Activated CD4-positive, alpha-beta memory T cell treated with anti-CD3 and anti-CD28 coated beads for 36 hours (primary cell): ENCODE data around the gene OR2V1. TPM values are rescaled to one million over a fixed set of nuclear protein-coding genes. Genes with fewer than 3 reads are reported as not detected.
"Not testable (repeated sequence)": the region's sequence is repeated elsewhere in the genome, so short reads cannot be mapped to it uniquely, and the experiment has no call there.

Experiments
- CTCF ChIA-PET: fragments of 350-600 bp; sonication (Branson Sonifier 250); formaldehyde crosslinking; loops from one replicate; lab custom pipeline; 2021; ENCODE audit warnings: antibody characterized with exemption, inconsistent platforms; lab: Charles Lee
- POLR2A ChIA-PET: fragments of 350-600 bp; sonication (Branson Sonifier 250); formaldehyde crosslinking; loops from one replicate; lab custom pipeline; 2021; ENCODE audit warnings: antibody characterized with exemption; lab: Charles Lee
- DNase-seq: peaks from one replicate; pipeline ENCODE4 v3.0.0-alpha.2; 2020
- H3K27ac Mint-ChIP-seq: one replicate; pipeline ENCODE4 v1.8.0; 2021; ENCODE audit warnings: mixed read lengths
- H3K27me3 Mint-ChIP-seq: one replicate; pipeline ENCODE4 v1.8.0; 2021; ENCODE audit warnings: mixed read lengths
- H3K36me3 Mint-ChIP-seq: one replicate; pipeline ENCODE4 v1.8.0; 2021; ENCODE audit warnings: mixed read lengths
- H3K4me1 Mint-ChIP-seq: one replicate; pipeline ENCODE4 v1.8.0; 2021; ENCODE audit warnings: low read depth, mixed read lengths
- H3K4me3 Mint-ChIP-seq: one replicate; pipeline ENCODE4 v1.8.0; 2021; ENCODE audit warnings: mild to moderate bottlenecking, mixed read lengths
- H3K9me3 Mint-ChIP-seq: one replicate; pipeline ENCODE4 v1.8.0; 2021; ENCODE audit warnings: mixed read lengths
- intact Hi-C: fragments of 100-400 bp; cut with micrococcal nuclease; formaldehyde crosslinking; loops from one replicate; pipeline ENCODE4 v1.15.1; 2023
- total RNA-seq, 2 experiments: library from RNA; stranded (reverse); gene quantifications; one replicate each; pipeline ENCODE4 v1.2.3, GENCODE V29; 2021

OR2V1 gene
- total RNA-seq, 2 experiments from 2014 or later, result not detected

GRCh38 chr5:181167814-181168488 is 37.0 kb upstream of the OR2V1 start:
- ChIA-PET POLR2A (no interaction called here), CTCF (interaction anchor here (0.8 to 1.8 kb wide), 4 partner anchors 11 to 39 kb away, joined by 3 to 9 read pairs (median 3); no protein-coding TSS in a partner anchor)
- Mint-ChIP-seq H3K36me3 (peaks cover 2% of the 10 kb centered on the region), H3K4me3 (no peak overlapping the region), H3K9me3 (no peaks in the 10 kb centered on the region), H3K4me1 (peaks cover 57% of the 10 kb centered on the region), H3K27ac (no peak overlapping the region), H3K27me3 (peaks cover 71% of the 10 kb centered on the region)
- peak; percentile 54 for DNase-seq
- intact Hi-C loops, result loop anchor here (2.0 kb wide), 1 partner anchor 15 kb away; no protein-coding TSS in a partner anchor

- peaks cover 2% of the 10 kb centered on the region for H3K36me3 Mint-ChIP-seq
- DNase-seq, result no peak
- H3K4me3 Mint-ChIP-seq, result no peak overlapping the region
- ChIA-PET CTCF (interaction anchor here (1.5 to 1.8 kb wide), 2 partner anchors 22 to 40 kb away, joined by 3 to 9 read pairs; no protein-coding TSS in a partner anchor), POLR2A (no interaction called here)
- peaks cover 53% of the 10 kb centered on the region for H3K4me1 Mint-ChIP-seq
- peaks cover 69% of the 10 kb centered on the region for H3K27me3 Mint-ChIP-seq
- intact Hi-C loops, result no loop called here
- peak overlapping the region; percentile 3 for H3K27ac Mint-ChIP-seq
- H3K9me3 Mint-ChIP-seq, result no peaks in the 10 kb centered on the region
Measured at GRCh38 chr5:181166812-181167733, 36.1 kb upstream of the OR2V1 start.

- peaks cover 48% of the 10 kb centered on the region for H3K27me3 Mint-ChIP-seq
- no peaks in the 10 kb centered on the region for H3K9me3 Mint-ChIP-seq
- H3K4me1 Mint-ChIP-seq, result peaks cover 58% of the 10 kb centered on the region
- peak overlapping the region; percentile 44 for H3K27ac Mint-ChIP-seq
- intact Hi-C loops, result no loop called here
- H3K4me3 Mint-ChIP-seq, result peak overlapping the region; percentile 55
- no peak for DNase-seq
- ChIA-PET POLR2A (no interaction called here), CTCF (no interaction called here)
- H3K36me3 Mint-ChIP-seq, result peaks cover 2% of the 10 kb centered on the region
Measured at GRCh38 chr5:181164076-181164952, 33.3 kb upstream of the OR2V1 start.

- intact Hi-C loops, result no loop called here
- DNase-seq, result no peak
- CTCF ChIA-PET, result interaction anchor here (0.9 kb wide), 1 partner anchor 21 kb away, joined by 3 read pairs; no protein-coding TSS in a partner anchor
- peaks cover 53% of the 10 kb centered on the region for H3K4me1 Mint-ChIP-seq
- H3K4me3 Mint-ChIP-seq, result peak overlapping the region; percentile 55
- H3K27me3 Mint-ChIP-seq, result peaks cover 43% of the 10 kb centered on the region
- peaks cover 2% of the 10 kb centered on the region for H3K36me3 Mint-ChIP-seq
- H3K9me3 Mint-ChIP-seq, result no peaks in the 10 kb centered on the region
- POLR2A ChIA-PET, result no interaction called here
- H3K27ac Mint-ChIP-seq, result peak overlapping the region; percentile 44
Measured at GRCh38 chr5:181163487-181164075, 32.6 kb upstream of the OR2V1 start.

GRCh38 chr5:181161534-181162175 is 30.7 kb upstream of the OR2V1 start:
- H3K27me3 Mint-ChIP-seq, result peaks cover 28% of the 10 kb centered on the region
- ChIA-PET CTCF (interaction anchor here (1.0 kb wide), 1 partner anchor 23 kb away, joined by 4 read pairs; no protein-coding TSS in a partner anchor), POLR2A (interaction anchor here (1.4 kb wide), 1 partner anchor 27 kb away, joined by 4 read pairs; no protein-coding TSS in a partner anchor)

GRCh38 chr5:181160755-181161533 is 30.0 kb upstream of the OR2V1 start:
- intact Hi-C loops, result loop anchor here (1.0 to 2.0 kb wide), 6 partner anchors 28 to 352 kb away; partner anchors contain the start of gene TRIM41
- peak overlapping the region; percentile 89 for H3K27ac Mint-ChIP-seq
- DNase-seq, result peak; percentile 77
- peaks cover 26% of the 10 kb centered on the region for H3K27me3 Mint-ChIP-seq
- peaks cover 34% of the 10 kb centered on the region for H3K4me1 Mint-ChIP-seq
- H3K36me3 Mint-ChIP-seq, H3K9me3 Mint-ChIP-seq: not testable (repeated sequence)
- H3K4me3 Mint-ChIP-seq, result peak overlapping the region; percentile 75
- POLR2A ChIA-PET, result interaction anchor here (1.4 kb wide), 1 partner anchor 28 kb away, joined by 4 read pairs; no protein-coding TSS in a partner anchor
- CTCF ChIA-PET, result interaction anchor here (1.0 to 1.1 kb wide), 3 partner anchors 24 to 29 kb away, joined by 4 to 5 read pairs (median 4); no protein-coding TSS in a partner anchor

More at GRCh38 chr5:181161534-181162175, 30.7 kb upstream of the OR2V1 start:
- intact Hi-C loops, result loop anchor here (2.0 kb wide), 3 partner anchors 27 to 353 kb away; no protein-coding TSS in a partner anchor
- Mint-ChIP-seq H3K9me3 (no peaks in the 10 kb centered on the region), H3K4me3 (peak overlapping the region; percentile 75), H3K27ac (peak overlapping the region; percentile 89), H3K4me1 (peaks cover 39% of the 10 kb centered on the region), H3K36me3 (peaks cover 2% of the 10 kb centered on the region)
- no peak for DNase-seq

- ChIA-PET POLR2A (interaction anchor here (0.8 kb wide), 1 partner anchor 101 kb away, joined by 3 read pairs; the partner anchor contains the start of gene TRIM52), CTCF (interaction anchor here (1.0 to 2.0 kb wide), 4 partner anchors 12 to 47 kb away, joined by 3 to 7 read pairs (median 4); no protein-coding TSS in a partner anchor)
- Mint-ChIP-seq H3K4me3 (peak overlapping the region; percentile 57), H3K27ac (peak overlapping the region; percentile 88), H3K9me3 (no peaks in the 10 kb centered on the region), H3K4me1 (peaks cover 32% of the 10 kb centered on the region), H3K36me3 (no peaks in the 10 kb centered on the region), H3K27me3 (peaks cover 20% of the 10 kb centered on the region)
- intact Hi-C loops, result loop anchor here (1.0 to 2.0 kb wide), 6 partner anchors 29 to 351 kb away; partner anchors contain the start of gene TRIM41
- peak; percentile 92 for DNase-seq
Measured at GRCh38 chr5:181160152-181160754, 29.3 kb upstream of the OR2V1 start.

- intact Hi-C loops, result loop anchor here (1.0 to 2.0 kb wide), 7 partner anchors 14 to 351 kb away; partner anchors contain the start of gene TRIM41
- peaks cover 18% of the 10 kb centered on the region for H3K27me3 Mint-ChIP-seq
- peak; percentile 96 for DNase-seq
- peaks cover 33% of the 10 kb centered on the region for H3K4me1 Mint-ChIP-seq
- peak overlapping the region; percentile 57 for H3K4me3 Mint-ChIP-seq
- POLR2A ChIA-PET, result interaction anchor here (0.8 kb wide), 1 partner anchor 101 kb away, joined by 3 read pairs; the partner anchor contains the start of gene TRIM52
- H3K9me3 Mint-ChIP-seq, result no peaks in the 10 kb centered on the region
- CTCF ChIA-PET, result interaction anchor here (0.7 to 2.0 kb wide), 5 partner anchors 9 to 48 kb away, joined by 3 to 7 read pairs (median 4); no protein-coding TSS in a partner anchor
- H3K36me3 Mint-ChIP-seq, result no peaks in the 10 kb centered on the region
- peak overlapping the region; percentile 88 for H3K27ac Mint-ChIP-seq
Measured at GRCh38 chr5:181159286-181160151, 28.6 kb upstream of the OR2V1 start.
